DOHH2 (cell line): ENCODE results near the gene TCF21.

Source experiments
- CTCF ChIP-seq: fragments of 200-600 bp; sonication (generic); IDR thresholded peaks from one replicate; pipeline ENCODE4 v1.5.1; 2014; ENCODE audit warnings: antibody characterized with exemption, mild to moderate bottlenecking, low read depth, low read length; ENCODE audit not compliant: poor library complexity, severe bottlenecking
- EZH2phosphoT487 ChIP-seq: fragments of 200-600 bp; sonication (generic); IDR thresholded peaks from 2 replicates; pipeline ENCODE4 v1.6.1; 2017; ENCODE audit warnings: borderline replicate concordance, mild to moderate bottlenecking, antibody characterized with exemption, low read length, moderate library complexity, mixed read lengths

GRCh38 chr6:133921249-133921859 lies 32.4 kb downstream of the TCF21 start:
- TF ChIP-seq CTCF (peak; percentile 56), EZH2phosphoT487 (no peak)
